HG02870 (cell line): ENCODE results near the gene DUS4L.
"Not testable (repeated sequence)": the region's sequence is repeated elsewhere in the genome, so short reads cannot be mapped to it uniquely, and the experiment has no call there.

ENCODE experiments used
- ATAC-seq: cut with Tn5 transposase; IDR thresholded peaks from one replicate; pipeline ENCODE4 v1.9.1; 2021; ENCODE audit warnings: mild to moderate bottlenecking, moderate library complexity; ENCODE audit not compliant: unreplicated experiment

The DUS4L gene

GRCh38 chr7:107563775-107564552 lies at the start of gene DUS4L, which contains the start of gene COG5:
DUS4L (plus strand) TSS chr7:107563971; CDS start chr7:107567071, 3,100 bp downstream.
COG5 (minus strand) TSS chr7:107563920; CDS start chr7:107563896, 24 bp downstream.
- ATAC-seq: peak; percentile 96

DNA sequence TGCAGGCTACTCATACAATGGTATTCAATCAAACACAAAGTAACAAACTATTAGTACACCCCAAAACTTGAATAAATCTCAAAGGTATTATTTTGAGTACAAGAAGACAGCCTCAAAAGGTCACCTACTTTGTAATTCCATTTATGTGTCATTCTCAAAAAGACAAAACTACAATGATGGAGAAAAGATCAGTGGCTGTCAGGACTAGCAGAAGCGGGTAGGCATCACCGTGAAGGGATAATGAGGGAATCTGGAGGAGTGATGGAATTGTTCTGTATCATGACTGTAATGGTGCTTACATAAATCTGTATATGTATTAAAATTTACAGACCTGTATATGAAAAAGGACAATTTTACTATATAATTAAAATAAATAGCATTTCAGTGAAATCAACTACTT lies 37.1 kb upstream of the DUS4L start:
- no peak for ATAC-seq

GRCh38 chr7:107527196-107527595 lies 36.6 kb upstream of the DUS4L start:
- ATAC-seq: no peak

- no peak for ATAC-seq
Measured at GRCh38 chr7:107528461-107528860, 35.3 kb upstream of the DUS4L start.

DNA sequence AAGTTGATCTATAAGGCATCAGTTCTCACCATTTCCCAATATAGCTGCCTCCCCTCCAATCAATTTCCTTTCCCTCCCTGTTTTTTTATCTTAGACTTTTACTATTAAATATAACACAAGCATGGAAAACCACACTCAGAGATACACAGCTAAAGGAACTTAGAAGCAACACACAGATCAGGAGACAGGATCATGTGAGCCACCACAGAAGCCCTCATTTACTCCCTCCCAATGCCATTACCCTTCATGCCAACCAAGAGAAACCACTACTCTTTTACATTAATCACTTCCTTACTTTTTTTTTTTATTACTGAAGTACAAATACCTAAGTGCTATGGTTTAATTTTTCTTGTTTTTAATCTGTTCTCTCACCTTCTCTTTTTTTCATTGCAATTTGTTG lies 33.0 kb upstream of the DUS4L start:
- no peak for ATAC-seq

- no peak for ATAC-seq
Measured at GRCh38 chr7:107534139-107534538, 29.6 kb upstream of the DUS4L start.

DNA sequence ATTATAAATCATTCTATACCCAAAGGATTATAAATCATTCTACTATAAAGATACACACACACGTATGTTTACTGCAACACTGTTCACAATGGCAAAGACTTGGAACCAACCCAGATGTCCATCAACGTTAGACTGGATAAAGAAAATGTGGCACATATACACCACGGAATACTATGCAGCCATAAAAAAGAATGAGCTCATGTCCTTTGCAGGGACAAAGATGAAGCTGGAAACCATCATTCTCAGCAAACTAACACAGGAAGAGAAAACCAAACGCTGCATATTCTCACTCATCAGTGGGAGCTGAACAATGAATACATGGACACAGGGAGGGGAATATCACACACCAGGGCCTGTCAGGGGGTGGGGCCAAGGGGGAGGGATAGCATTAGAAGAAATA lies 26.5 kb upstream of the DUS4L start:
- not testable (repeated sequence) for ATAC-seq

DNA sequence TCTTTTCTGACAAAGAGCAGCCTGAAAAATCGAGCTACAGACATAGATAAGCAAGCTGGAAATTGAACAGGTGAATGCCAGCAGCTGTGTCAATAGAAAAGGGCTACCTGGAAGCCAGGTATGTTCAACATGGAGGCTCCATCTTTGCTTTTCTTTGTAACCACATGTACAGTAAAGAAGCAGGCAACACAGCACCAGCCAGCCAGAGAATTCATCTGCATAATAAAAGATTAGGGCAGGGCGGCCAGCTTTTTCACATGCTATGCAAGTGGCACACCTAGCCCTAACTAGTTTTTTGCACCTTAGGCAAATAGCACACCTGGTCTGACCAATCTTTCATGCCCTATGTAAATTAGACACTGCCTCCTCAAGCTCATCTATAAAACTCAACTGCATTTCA lies 25.8 kb upstream of the DUS4L start:
- ATAC-seq: no peak

GRCh38 chr7:107543338-107543993 lies 20.3 kb upstream of the DUS4L start:
- ATAC-seq: no peak

- ATAC-seq: no peak
Measured at GRCh38 chr7:107544848-107545591, 18.8 kb upstream of the DUS4L start.

GRCh38 chr7:107551936-107552335 lies 11.8 kb upstream of the DUS4L start:
- no peak for ATAC-seq

DNA sequence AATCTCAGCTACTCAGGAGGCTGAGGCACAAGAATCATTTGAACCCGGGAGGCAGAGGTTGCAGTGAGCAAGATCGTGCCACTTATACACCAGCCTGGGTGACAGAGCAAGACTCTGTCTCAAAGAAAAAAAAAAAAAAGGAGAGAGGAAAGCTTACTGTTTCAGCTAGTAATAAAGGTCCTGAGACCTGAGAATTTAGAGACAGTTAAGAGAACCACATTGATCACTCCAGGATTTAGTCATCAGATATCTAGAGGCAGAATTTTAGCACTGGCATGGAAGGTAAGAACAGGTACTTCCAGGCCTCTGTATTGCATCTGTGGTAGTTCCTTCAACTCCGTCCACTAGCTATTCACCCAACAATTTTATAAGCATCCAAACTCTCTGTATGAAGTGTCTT lies 7.9 kb upstream of the DUS4L start:
- ATAC-seq: peak; percentile 75

GRCh38 chr7:107559864-107560263 lies 3.9 kb upstream of the DUS4L start:
- no peak for ATAC-seq

GRCh38 chr7:107560898-107561516 lies 2.8 kb upstream of the DUS4L start:
- ATAC-seq: no peak

DNA sequence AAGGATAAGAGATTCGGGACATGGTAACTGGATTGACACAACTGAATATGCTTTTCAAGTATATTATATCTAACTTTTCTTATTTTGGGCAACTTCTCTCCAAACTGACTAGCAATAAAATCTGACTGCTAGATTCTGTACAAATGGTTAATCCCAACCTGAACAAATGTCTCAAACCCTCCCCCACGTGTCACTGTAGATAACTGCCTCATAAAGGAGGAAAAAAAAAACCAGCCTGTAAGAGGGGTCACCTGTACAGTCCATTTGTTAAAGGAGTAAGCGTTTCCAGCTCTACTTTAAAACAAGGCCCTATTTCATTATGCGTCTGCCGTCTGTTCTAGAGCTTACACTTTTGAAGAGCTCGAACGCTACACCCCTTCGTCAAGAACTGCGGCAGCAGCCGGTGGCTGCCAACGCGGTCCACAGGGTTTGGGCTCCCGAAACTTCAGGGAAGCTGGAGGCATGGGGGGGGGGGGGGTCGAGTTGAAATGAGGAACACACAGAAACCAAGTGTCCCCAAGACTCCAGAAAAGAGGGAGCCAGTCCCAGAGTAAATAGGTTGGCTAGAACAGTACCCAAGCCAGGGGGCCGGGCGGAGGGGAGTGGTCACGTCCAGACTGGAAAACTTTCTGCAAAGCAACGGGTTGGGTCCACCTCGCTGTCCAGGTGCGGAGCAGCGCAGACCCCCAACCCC lies 543 bp upstream of the DUS4L start:
- ATAC-seq: peak; percentile 61

GRCh38 chr7:107564553-107565298 lies 955 bp downstream of the DUS4L start:
- ATAC-seq: no peak

GRCh38 chr7:107570298-107570697 lies 6.5 kb downstream of the DUS4L start:
- no peak for ATAC-seq

- ATAC-seq: no peak
Measured at GRCh38 chr7:107573537-107573936, 9.8 kb downstream of the DUS4L start.

- no peak for ATAC-seq
Measured at GRCh38 chr7:107579554-107579884, 15.7 kb downstream of the DUS4L start.
